ENCODE data around the gene ASIC1.

- TF ChIP-seq CTCF (IDR thresholded peaks at IDR 0.05), result no peak
- TF ChIP-seq EP300 (IDR thresholded peaks at IDR 0.05), result no peak
- no peak for TF ChIP-seq POLR2A (IDR thresholded peaks at IDR 0.05)
These were observed 25.9 kb downstream of the ASIC1 start for GRCh38 chr12:50083301-50083700.
